Left renal pelvis (tissue), 4 donors: Measurements from ENCODE around the gene AKAP8L. TPM values are rescaled to one million over a fixed set of nuclear protein-coding genes. Genes with fewer than 3 reads are reported as not detected.
"Not testable (repeated sequence)": the region's sequence is repeated elsewhere in the genome, so short reads cannot be mapped to it uniquely, and the experiment has no call there.

Experiments used
- DNase-seq, 4 donors: peaks; one replicate each; pipeline ENCODE4 v3.0.0-alpha.2; 2013; ENCODE audit warnings: low read depth in 4 of 4, low spot score in 3 of 4
- polyA plus RNA-seq, 4 donors: library from polyadenylated mRNA; unstranded; fragments of 120-200 nt; gene quantifications; one replicate each; pipeline ENCODE4 v1.2.1, GENCODE V29; 2013; ENCODE audit not compliant: insufficient read length in 4 of 4

Gene AKAP8L
- polyA plus RNA-seq, 4 donors = 83.5 to 126 (median 113) TPM

GRCh38 chr19:15365264-15365663 lies 53.5 kb downstream of the AKAP8L start:
- DNase-seq = no peak

GRCh38 chr19:15363791-15364190 lies 55.0 kb downstream of the AKAP8L start:
- DNase-seq = not testable (repeated sequence)

GRCh38 chr19:15363048-15363447 lies 55.7 kb downstream of the AKAP8L start:
- DNase-seq = not testable (repeated sequence)

GRCh38 chr19:15360015-15360414 lies 58.8 kb downstream of the AKAP8L start:
- DNase-seq = not testable (repeated sequence)

- no peak for DNase-seq
Measured at GRCh38 chr19:15358918-15359317, 59.9 kb downstream of the AKAP8L start.

- DNase-seq = no peak
Measured at GRCh38 chr19:15357906-15358305, 60.9 kb downstream of the AKAP8L start.

GRCh38 chr19:15354566-15355296 lies 64.1 kb downstream of the AKAP8L start:
- no peak for DNase-seq

- DNase-seq = no peak
Measured at GRCh38 chr19:15353908-15354307, 64.9 kb downstream of the AKAP8L start.

- not testable (repeated sequence) for DNase-seq
Measured at GRCh38 chr19:15352535-15352934, 66.3 kb downstream of the AKAP8L start.

GRCh38 chr19:15341328-15341727 lies 77.5 kb downstream of the AKAP8L start:
- DNase-seq = not testable (repeated sequence)

GRCh38 chr19:15340086-15340485 lies 78.7 kb downstream of the AKAP8L start:
- no peak for DNase-seq

- DNase-seq = no peak
Measured at GRCh38 chr19:15337202-15337601, 81.6 kb downstream of the AKAP8L start.

GRCh38 chr19:15335992-15336391 lies 82.8 kb downstream of the AKAP8L start:
- not testable (repeated sequence) for DNase-seq

- no peak for DNase-seq
Measured at GRCh38 chr19:15332311-15332996, 86.3 kb downstream of the AKAP8L start, which contains the start of gene BRD4. Gene BRD4 (minus strand): TSS chr19:15332539. CDS start chr19:15273099, 59,440 bp downstream.

- no peak for DNase-seq
Measured at GRCh38 chr19:15331419-15332310, 87.1 kb downstream of the AKAP8L start.

- DNase-seq = no peak
Measured at GRCh38 chr19:15330801-15331418, 87.9 kb downstream of the AKAP8L start.
